HUES48 (cell line): Measurements from ENCODE around the gene VWDE.
"Not testable (repeated sequence)": the region's sequence is repeated elsewhere in the genome, so short reads cannot be mapped to it uniquely, and the experiment has no call there.

Experiments used
- H3K27ac ChIP-seq: one replicate; pipeline ENCODE4 v1.7.0; 2013; ENCODE audit warnings: low read depth, low read length, inconsistent platforms
- H3K27me3 ChIP-seq: 2 replicates; pipeline ENCODE4 v1.6.1; 2013; ENCODE audit warnings: mild to moderate bottlenecking, low read length; ENCODE audit not compliant: control insufficient read depth, insufficient read depth
- H3K36me3 ChIP-seq: 2 replicates; pipeline ENCODE4 v1.6.1; 2013; ENCODE audit warnings: low read length; ENCODE audit not compliant: control insufficient read depth, insufficient read depth
- H3K4me1 ChIP-seq: 2 replicates; pipeline ENCODE4 v1.6.1; 2013; ENCODE audit warnings: mild to moderate bottlenecking, low read length; ENCODE audit not compliant: control insufficient read depth, insufficient read depth
- H3K4me3 ChIP-seq: 2 replicates; pipeline ENCODE4 v1.5.1; 2013; ENCODE audit warnings: mild to moderate bottlenecking, low read depth, low read length
- H3K9ac ChIP-seq: 2 replicates; pipeline ENCODE4 v1.6.1; 2013; ENCODE audit warnings: mild to moderate bottlenecking, low read depth, low read length, moderate library complexity
- H3K9me3 ChIP-seq: 2 replicates; pipeline ENCODE4 v1.6.1; 2013; ENCODE audit warnings: low read length; ENCODE audit not compliant: control insufficient read depth, insufficient read depth

VWDE gene

DNA sequence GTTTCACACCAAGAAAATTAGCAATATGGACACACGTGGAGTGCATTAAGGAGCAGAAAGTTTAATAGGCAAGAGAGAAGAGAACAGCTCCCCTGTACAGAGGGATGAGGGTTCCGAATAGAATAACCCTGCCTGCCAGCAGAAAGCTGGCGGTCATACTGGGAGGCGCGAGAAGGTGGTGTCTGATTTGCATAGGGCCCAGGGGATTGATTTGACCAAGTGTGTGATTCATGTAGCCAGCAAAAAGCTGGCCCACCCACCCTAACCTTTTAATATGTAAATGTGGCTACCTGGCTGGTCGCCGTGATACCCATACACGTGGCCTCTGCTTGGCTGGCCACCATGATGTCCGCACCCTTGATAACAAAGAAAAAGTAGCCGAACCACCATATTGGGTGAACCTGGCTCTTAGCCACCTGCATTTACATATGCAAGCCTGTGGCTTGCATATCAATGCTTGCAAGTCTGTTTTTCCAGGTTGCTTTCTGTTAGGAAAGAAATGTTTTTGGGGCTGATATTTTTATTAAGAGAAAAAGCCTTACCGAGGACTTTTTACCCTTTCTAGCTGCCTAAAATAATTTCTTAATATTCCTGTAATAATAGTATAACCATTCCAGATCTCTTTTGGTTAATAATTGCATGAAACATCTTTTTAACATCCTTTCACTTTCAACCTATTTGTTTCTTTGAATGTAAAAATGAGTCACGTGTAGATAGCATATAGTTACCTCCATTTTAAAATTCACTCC lies 20.5 kb upstream of the VWDE start:
- peak overlapping the region; percentile 97 for H3K27ac ChIP-seq
- peak overlapping the region; percentile 51 for H3K4me3 ChIP-seq
- H3K27me3 ChIP-seq: no peaks in the 10 kb centered on the region
- H3K4me1 ChIP-seq: peaks cover 41% of the 10 kb centered on the region
- H3K9ac ChIP-seq: peak overlapping the region; percentile 77
- no peaks in the 10 kb centered on the region for H3K36me3 ChIP-seq
- peaks cover 6% of the 10 kb centered on the region; the same call in 1 of the 2 replicates for H3K9me3 ChIP-seq

- peak overlapping the region; percentile 77 for H3K9ac ChIP-seq
- peaks cover 6% of the 10 kb centered on the region; the same call in 1 of the 2 replicates for H3K9me3 ChIP-seq
- H3K4me3 ChIP-seq: peak overlapping the region; percentile 51
- no peaks in the 10 kb centered on the region for H3K36me3 ChIP-seq
- peak overlapping the region; percentile 97 for H3K27ac ChIP-seq
- H3K27me3 ChIP-seq: no peaks in the 10 kb centered on the region
- H3K4me1 ChIP-seq: peaks cover 41% of the 10 kb centered on the region
These were observed 19.8 kb upstream of the VWDE start for GRCh38 chr7:12423355-12423996.

- peak overlapping the region; percentile 77; the same call in 1 of the 2 replicates for H3K9ac ChIP-seq
- no peaks in the 10 kb centered on the region for H3K27me3 ChIP-seq
- peaks cover 41% of the 10 kb centered on the region for H3K4me1 ChIP-seq
- no peak overlapping the region for H3K4me3 ChIP-seq
- peak overlapping the region; percentile 97 for H3K27ac ChIP-seq
- H3K9me3 ChIP-seq: peaks cover 6% of the 10 kb centered on the region; the same call in 1 of the 2 replicates
- H3K36me3 ChIP-seq: no peaks in the 10 kb centered on the region
These were observed 19.1 kb upstream of the VWDE start for GRCh38 chr7:12422554-12423320.

- Histone ChIP-seq H3K36me3 (no peaks in the 10 kb centered on the region), H3K4me3 (no peak overlapping the region), H3K27me3 (no peaks in the 10 kb centered on the region), H3K9ac (no peak overlapping the region), H3K4me1 (peaks cover 23% of the 10 kb centered on the region), H3K27ac (no peak overlapping the region), H3K9me3 (no peaks in the 10 kb centered on the region)
These were observed 14.8 kb upstream of the VWDE start for GRCh38 chr7:12418452-12418851.

DNA sequence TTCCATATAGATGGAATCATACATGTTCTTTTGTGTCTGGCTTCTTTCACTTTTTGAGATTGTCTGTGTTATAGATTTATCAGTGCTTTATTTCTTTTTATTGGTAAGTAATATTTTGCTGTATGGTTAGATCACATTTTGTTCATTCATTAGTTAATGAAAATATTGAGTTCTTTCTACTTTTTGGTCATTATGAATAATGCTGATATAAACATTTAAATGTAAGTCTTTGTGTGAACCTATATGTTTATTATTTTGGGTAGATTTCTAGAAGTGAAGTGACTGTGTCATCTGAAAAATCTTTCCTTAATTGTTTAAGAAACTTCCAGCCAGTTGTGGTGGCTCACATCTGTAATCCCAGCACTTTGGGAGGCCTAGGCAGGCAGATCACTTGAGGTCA lies 11.4 kb upstream of the VWDE start:
- H3K36me3 ChIP-seq: no peaks in the 10 kb centered on the region
- no peak overlapping the region for H3K27ac ChIP-seq
- peaks cover 7% of the 10 kb centered on the region for H3K4me1 ChIP-seq
- no peak overlapping the region for H3K9ac ChIP-seq
- no peaks in the 10 kb centered on the region for H3K9me3 ChIP-seq
- H3K27me3 ChIP-seq: no peaks in the 10 kb centered on the region
- H3K4me3 ChIP-seq: no peak overlapping the region

GRCh38 chr7:12412407-12412806 lies 8.7 kb upstream of the VWDE start:
- Histone ChIP-seq H3K36me3 (no peaks in the 10 kb centered on the region), H3K27me3 (no peaks in the 10 kb centered on the region), H3K4me3 (no peak overlapping the region), H3K27ac (no peak overlapping the region), H3K9me3 (no peaks in the 10 kb centered on the region), H3K9ac (no peak overlapping the region), H3K4me1 (peaks cover 19% of the 10 kb centered on the region)

DNA sequence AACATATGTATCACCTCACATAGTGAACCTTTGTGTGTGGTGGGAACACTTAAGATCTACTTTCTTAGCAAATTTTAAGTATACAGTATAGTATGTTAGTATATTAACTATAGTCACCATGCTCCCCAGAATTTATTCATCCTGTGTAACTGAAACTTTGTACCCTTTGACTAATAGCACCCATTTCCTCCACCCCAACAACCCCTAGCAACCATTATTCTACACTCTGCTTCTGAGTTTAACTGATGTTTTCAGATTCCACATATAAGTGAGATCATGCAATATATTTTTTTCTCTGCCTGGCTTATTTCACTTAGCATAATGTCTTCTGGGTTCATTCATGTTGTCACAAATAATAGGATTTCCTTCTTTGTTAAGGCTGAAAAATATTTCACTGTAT lies 6.9 kb upstream of the VWDE start:
- Histone ChIP-seq H3K27ac (no peak overlapping the region), H3K9me3 (no peaks in the 10 kb centered on the region), H3K36me3 (no peaks in the 10 kb centered on the region), H3K4me1 (peaks cover 19% of the 10 kb centered on the region), H3K27me3 (no peaks in the 10 kb centered on the region), H3K4me3 (no peak overlapping the region), H3K9ac (no peak overlapping the region)

GRCh38 chr7:12409097-12409711 lies 5.5 kb upstream of the VWDE start:
- Histone ChIP-seq H3K9me3 (no peaks in the 10 kb centered on the region), H3K9ac (no peak overlapping the region), H3K27ac (no peak overlapping the region), H3K4me3 (no peak overlapping the region), H3K27me3 (no peaks in the 10 kb centered on the region), H3K36me3 (no peaks in the 10 kb centered on the region), H3K4me1 (peaks cover 21% of the 10 kb centered on the region)

GRCh38 chr7:12407652-12408051 lies 4.0 kb upstream of the VWDE start:
- not testable (repeated sequence) for H3K4me3 ChIP-seq, H3K9me3 ChIP-seq
- H3K4me1 ChIP-seq: peaks cover 15% of the 10 kb centered on the region; the same call in 1 of the 2 replicates

GRCh38 chr7:12402365-12402725 lies 1.3 kb downstream of the VWDE start:
- H3K9me3 ChIP-seq: peaks cover 11% of the 10 kb centered on the region
- H3K4me3 ChIP-seq: peak overlapping the region; percentile 80
- H3K9ac ChIP-seq: no peak overlapping the region
- no peaks in the 10 kb centered on the region for H3K27me3 ChIP-seq
- H3K36me3 ChIP-seq: no peaks in the 10 kb centered on the region
- H3K4me1 ChIP-seq: peaks cover 25% of the 10 kb centered on the region
- no peak overlapping the region for H3K27ac ChIP-seq

More at GRCh38 chr7:12407652-12408051, 4.0 kb upstream of the VWDE start:
- H3K27ac ChIP-seq, H3K27me3 ChIP-seq, H3K36me3 ChIP-seq, H3K9ac ChIP-seq: not testable (repeated sequence)
